HL-60/S4 treated with retinoic acid at 250 ng/mL for 4 days and 3 days (cell line): ENCODE data around the gene ATP12A.

Experiments used
- in situ Hi-C: fragments of 300-500 bp; cut with MboI; formaldehyde crosslinking; loops from 2 replicates; pipeline ENCODE4 v1.7.0; 2022; ENCODE audit warnings: low sequenced_read_pairs

Gene ATP12A

DNA sequence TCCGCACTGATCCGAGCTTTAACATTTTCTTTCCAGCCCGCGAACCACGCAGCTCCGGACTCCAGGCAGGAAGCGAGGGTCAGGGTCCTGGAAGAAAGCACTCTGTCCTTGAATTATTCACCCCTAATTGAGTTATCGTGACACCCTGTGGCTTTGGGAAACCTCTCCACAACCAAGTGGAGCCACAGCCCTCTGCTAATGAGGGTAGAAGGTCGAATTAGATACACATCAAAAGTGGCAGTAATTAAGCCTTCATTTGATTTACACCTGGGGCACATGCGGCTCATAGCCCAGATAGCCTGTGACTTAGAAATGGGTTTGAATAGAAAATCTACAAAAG lies 67.8 kb downstream of the ATP12A start:
- in situ Hi-C loops: loop anchor here (25.0 kb wide), 1 partner anchor 239 kb away; no protein-coding TSS in a partner anchor

- in situ Hi-C loops: no loop called here
Observed at GRCh38 chr13:24759197-24759596, 79.0 kb downstream of the ATP12A start.
